Liver (tissue), 3 donors: ENCODE results near the gene PDE4D.

Experiments
- CTCF ChIP-seq: fragments of 150-350 bp; IDR thresholded peaks from 2 replicates; pipeline ENCODE4 v1.5.1; 2017; ENCODE audit warnings: improper control_type of control experiment, low read depth, low read length; ENCODE audit not compliant: missing input control
- GABPA ChIP-seq, 2 donors: IDR thresholded peaks in 1 of 2; conservative IDR thresholded peaks in 1 of 2; 2 replicates each; pipeline ENCODE4 v1.6.1; 2016; ENCODE audit warnings: antibody characterized with exemption in 2 of 2, mild to moderate bottlenecking in 1 of 2, moderate library complexity in 1 of 2
- HNF4A ChIP-seq, 2 donors: conservative IDR thresholded peaks; 2 replicates each; pipeline ENCODE4 v1.6.1; 2016; ENCODE audit warnings: antibody characterized with exemption in 2 of 2, mild to moderate bottlenecking in 2 of 2
- TAF1 ChIP-seq: conservative IDR thresholded peaks from 2 replicates; pipeline ENCODE4 v1.6.1; 2016; ENCODE audit warnings: antibody characterized with exemption, mild to moderate bottlenecking
- YY1 ChIP-seq: IDR thresholded peaks from 2 replicates; pipeline ENCODE4 v1.6.1; 2016; ENCODE audit warnings: antibody characterized with exemption, mild to moderate bottlenecking
- donor health status: healthy.
- donor health status: healthy.

GRCh38 chr5:59501316-59501715 is 392.2 kb downstream of the PDE4D start:
- TF ChIP-seq HNF4A (conservative IDR thresholded peaks at IDR 0.05) (no peak), CTCF (no peak), GABPA (IDR thresholded peaks at IDR 0.05 in 1 of 2, conservative IDR thresholded peaks at IDR 0.05 in 1 of 2) (no peak), TAF1 (no peak), YY1 (no peak)
